NCI-H524 (cell line): ENCODE results near the gene LRPAP1.
"Not testable (repeated sequence)": the region's sequence is repeated elsewhere in the genome, so short reads cannot be mapped to it uniquely, and the experiment has no call there.

Experiments used
- DNase-seq, 2 experiments: peaks; one replicate each; lab custom pipeline; 2025; lab: John Stamatoyannopoulos, UW

LRPAP1 gene

DNA sequence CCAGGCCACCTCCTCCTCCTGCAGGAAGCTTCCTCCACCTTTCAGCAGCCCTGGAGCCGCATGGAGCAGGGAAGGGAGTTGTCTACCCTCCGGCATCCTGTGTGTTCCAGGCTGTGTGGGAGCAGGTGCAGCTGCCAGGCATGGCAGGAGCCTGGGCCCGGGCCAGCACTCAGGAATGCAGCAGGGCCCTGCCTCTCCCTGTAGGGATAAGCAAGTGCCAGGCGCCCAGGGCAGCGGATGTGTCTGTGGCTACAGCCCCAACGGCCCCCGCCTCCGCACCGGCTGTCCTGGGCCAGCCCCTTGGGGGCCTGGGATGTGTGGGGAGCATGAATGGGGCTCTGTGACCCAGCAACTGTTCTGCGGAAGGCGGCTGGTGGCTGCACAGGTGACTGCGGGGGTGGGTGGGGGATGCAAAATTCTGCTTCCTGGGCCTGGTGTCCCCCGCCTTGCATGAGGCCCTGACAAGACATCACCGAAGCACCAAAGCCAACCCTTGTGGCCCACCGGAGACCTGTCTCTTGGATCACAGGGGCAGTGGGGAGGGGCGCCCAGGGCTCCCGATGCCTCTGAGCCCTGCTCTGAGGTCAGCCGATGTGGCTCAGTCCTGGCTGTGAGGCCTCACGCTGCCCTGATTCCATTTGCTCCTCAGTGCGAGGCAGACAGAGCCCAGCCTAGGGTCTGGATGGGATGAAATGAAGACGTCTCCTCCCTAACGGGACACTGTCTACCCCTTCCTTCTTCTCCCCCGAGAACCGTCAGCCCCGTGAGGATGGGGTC, 70.5 kb downstream of the LRPAP1 start:
- DNase-seq, result no peak

GRCh38 chr4:3460926-3461325, 71.3 kb downstream of the LRPAP1 start:
- no peak for DNase-seq

- not testable (repeated sequence) for DNase-seq
These were observed 73.1 kb downstream of the LRPAP1 start for GRCh38 chr4:3459156-3459555.

DNA sequence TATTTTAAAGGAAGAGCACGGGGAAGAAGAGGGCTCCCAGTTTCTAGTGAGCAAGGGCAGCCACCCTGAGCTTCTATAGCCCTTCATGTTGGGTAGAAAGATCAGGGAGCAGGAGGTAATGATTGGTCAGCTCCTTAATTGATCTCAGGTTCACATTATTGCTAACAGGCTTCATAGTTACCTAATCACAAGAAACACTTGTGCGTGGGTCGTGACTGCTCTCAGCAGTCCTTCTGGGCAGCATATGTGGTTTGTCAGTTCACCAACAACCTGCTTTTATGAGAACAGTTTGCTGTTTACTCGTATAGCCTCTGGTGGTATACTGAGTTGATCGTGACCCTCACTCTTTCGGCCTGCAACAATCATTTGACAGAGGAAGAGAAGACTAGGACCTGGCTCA, 73.9 kb downstream of the LRPAP1 start:
- no peak for DNase-seq

DNA sequence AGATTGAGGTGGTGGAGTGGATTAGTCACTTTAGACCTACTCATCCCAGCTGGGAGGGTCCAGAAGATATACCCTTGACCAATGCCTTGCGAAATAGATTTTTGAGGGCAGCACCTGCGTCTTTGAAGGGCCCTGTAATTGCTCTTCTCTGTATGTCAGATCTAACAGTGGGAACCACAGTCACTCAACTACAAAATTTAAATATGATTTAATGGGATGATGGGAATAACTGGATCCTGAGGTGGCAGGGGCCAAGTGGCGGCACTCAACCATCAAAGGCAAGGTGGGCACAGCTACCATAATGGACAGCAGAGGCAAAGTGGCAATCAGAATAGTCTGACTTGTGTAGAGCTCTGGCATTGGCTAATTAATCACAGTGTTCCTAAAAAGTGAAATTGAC, 76.6 kb downstream of the LRPAP1 start:
- not testable (repeated sequence) for DNase-seq
